ENCODE measurements around the gene CD99. TPM values are rescaled to one million over a fixed set of nuclear protein-coding genes. Genes with fewer than 3 reads are reported as not detected.
"Not testable (repeated sequence)": the region's sequence is repeated elsewhere in the genome, so short reads cannot be mapped to it uniquely, and the experiment has no call there.

CD99 gene
- total RNA-seq, 1 experiment from 2014 or later, result 409 TPM

DNA sequence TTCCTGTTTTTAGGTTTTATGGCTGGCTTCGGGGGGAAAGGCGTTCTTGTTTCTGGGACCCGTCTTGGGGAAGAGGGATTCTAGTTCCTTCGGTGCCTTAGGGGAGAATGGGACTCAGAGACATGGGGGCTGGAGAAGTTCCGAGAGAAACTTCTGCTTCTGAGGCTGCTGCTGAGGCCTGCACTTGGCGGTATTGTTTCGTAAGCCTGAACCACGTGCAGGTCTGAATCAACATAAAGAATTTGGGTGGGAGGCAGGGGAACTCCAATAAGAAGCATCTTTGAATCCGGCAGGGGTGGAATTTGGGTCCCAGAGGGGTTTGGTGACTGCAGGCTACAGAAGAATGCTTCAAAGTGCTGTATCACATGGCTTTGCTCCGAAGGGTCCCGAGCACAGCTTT is 75.8 kb downstream of the CD99 start:
- DNase-seq (ENCODE audit: extremely low read depth, low read depth), result no peak

DNA sequence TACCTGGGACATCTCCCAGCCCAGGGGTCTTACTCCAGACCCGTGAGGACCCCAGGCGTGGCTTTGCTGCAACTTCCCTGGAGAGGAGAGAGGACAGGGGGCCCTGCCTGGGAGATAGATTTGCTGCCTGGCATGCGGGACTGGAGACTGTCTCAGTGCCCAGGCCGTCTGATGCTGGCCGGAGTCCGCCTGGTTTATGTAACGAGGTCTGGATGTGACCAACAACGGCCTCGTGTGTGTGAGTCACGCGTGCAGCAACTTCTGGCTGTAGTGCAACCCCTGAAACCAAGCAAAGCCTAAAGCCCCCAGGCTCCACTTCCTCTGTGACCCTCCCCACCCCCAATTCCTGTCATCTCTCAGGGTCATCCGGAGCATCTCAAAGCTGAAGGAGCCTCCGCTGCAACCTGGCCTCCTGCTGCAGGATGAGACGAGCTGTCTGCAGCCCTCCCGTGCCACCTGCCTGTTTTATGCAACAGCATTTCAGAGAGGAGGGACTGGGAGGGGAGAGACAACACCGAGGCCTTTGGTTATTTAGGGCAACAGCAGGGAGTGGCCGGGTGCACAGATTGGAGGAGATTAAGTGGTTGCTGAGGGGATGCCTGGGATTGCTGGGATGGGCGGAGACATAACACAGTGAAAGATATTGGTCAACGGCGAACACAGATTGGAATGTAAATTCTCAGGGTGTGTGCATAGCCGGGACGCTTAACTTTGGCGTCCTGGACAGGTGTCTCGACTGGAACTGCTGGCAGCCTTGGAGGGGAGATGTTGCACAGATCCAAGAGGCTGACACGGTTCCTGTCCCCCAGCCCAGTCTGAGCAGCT is 76.7 kb downstream of the CD99 start:
- no peak for DNase-seq (ENCODE audit: extremely low read depth, low read depth)

DNA sequence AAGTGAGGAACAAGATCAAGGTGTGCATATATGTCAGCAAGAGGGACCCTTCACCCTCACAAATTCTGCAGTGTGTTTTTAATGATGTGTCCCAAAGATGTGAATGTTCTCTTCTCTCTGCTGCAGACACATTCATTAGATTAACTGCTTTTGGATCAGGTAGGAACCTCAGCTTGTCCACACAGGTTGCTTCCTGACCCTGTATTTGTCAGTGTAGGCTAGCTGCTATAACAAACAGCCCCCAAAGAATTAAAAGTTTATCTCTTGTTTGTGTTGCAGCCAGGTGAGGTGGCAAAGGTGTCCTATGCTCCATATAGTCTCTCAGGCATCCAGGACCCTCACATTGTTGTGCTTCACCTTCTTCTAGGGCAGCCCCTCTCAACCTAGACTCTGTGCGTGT is 78.5 kb downstream of the CD99 start:
- DNase-seq (ENCODE audit: extremely low read depth, low read depth), result no peak

DNA sequence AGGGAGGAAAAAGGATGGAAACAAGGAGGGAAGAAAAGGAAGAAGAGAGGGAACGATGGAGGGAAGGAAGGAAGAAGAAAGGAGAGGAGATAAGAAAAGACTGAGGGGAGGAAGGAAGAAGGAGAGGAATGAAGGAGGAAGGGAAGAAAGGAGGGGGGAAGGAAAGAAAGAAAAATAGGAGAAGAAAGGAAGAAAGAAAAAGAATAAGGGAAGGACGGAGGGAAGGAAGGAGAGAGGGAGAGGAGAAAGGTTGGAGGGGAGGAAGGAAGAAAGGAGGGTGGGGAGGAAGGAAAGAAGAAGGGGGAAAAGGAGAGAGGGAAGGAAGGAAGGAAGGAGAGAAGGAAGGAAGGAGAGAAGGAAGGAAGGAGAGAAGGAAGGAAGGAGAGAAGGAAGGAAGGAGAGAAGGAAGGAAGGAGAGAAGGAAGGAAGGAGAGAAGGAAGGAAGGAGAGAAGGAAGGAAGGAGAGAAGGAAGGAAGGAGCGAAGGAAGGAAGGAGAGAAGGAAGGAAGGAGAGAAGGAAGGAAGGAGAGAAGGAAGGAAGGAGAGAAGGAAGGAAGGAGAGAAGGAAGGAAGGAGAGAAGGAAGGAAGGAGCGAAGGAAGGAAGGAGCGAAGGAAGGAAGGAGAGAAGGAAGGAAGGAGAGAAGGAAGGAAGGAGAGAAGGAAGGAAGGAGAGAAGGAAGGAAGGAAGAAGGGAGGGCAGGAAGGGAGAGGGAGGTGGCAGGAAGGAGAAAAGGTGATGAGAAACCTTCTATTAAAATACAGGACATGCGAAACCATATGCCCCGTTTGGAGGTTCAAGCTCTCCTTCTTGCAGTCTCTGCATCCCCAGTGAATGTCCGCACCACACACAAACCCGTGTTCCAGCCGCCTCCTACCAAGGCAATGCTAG is 82.3 kb downstream of the CD99 start:
- not testable (repeated sequence) for DNase-seq (ENCODE audit: extremely low read depth, low read depth)

DNA sequence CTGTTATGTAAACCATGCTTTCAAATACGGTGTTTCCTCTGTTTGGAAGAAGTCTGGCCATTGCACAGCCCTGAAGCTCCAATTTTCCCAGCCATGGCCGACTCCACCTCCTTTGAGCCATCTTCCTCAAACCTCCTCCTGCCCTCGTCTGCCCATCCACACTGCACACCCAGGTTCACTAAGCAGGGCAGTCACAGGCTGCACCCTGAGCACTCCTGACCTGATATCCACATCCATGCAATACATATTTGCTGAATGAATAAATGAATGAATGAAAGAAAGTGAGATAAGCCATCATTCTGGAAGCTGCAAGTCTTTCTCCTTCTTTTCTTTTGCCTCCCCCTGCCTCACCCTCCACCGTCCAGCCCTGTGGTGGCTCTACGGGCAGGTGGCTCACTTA is 83.0 kb downstream of the CD99 start:
- DNase-seq (ENCODE audit: extremely low read depth, low read depth), result no peak

DNA sequence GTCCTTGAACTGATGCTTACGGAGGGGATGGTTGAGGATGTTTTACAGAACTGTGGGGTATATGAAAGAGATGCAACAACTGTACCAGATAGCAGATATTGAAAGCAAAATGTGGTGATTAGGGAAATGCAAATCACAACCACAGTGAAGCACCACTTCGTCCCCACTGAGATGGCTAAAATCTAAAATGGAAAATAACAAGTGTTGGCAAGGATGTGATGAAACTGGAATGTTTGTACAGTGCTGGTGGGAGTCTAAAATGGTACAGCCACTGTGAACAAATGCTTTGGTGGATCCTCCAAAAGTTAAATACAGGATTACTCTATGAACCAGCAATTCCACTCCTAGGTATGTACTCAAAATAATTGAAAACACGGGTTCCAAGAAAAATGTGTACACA is 83.7 kb downstream of the CD99 start:
- no peak for DNase-seq (ENCODE audit: extremely low read depth, low read depth)

DNA sequence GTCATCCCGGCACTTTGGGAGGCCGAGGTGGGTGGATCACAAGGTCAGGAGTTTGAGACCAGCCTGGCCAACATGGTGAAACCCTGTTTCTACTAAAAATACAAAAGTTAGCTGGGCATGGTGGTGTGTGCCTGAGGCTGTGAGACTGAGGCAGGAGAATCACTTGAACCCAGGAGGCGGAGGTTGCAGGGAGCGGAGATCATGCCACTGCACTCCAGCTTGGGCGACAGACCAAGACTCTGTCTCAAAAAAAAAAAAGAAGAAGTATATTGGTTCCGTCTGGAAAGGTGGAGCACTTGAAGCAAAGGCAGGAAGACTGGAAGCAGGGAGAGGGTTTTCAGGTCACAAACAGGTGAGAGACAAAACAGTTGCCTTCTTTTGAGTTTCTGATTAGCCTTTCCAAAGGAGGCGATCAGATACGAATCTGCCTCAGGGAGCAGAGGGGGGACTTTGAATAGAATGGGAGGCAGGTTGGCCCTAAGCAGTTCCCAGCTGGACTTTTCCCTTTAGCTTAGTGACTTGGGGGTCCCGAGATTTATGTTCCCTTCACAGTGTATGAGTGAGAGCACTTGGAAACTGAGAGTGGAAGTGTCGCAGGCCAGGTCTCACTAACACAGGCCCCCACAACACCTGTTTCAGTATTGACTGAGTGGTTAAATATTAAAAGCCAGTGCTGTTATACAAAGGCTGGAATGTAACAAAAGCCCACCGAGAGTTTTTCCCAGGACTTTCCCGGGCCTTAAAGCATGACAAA is 89.6 kb downstream of the CD99 start:
- not testable (repeated sequence) for DNase-seq (ENCODE audit: extremely low read depth, low read depth)

DNA sequence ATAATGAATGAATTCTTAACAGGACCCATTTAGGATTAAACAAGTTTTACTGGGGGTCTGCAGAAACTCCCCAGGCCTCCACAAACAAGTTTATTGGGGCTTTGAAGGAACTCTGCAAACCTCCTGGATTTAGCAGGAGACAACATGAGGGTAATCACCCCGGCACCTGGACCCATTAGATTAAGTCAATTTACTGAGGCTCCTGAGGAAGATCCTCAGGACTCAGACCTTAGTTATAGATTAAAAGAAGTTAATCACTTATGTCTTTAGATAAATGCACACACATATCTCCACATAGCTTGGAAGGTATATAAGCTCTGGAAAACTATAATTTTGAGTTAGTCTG is 90.1 kb downstream of the CD99 start:
- no peak for DNase-seq (ENCODE audit: extremely low read depth, low read depth)

DNA sequence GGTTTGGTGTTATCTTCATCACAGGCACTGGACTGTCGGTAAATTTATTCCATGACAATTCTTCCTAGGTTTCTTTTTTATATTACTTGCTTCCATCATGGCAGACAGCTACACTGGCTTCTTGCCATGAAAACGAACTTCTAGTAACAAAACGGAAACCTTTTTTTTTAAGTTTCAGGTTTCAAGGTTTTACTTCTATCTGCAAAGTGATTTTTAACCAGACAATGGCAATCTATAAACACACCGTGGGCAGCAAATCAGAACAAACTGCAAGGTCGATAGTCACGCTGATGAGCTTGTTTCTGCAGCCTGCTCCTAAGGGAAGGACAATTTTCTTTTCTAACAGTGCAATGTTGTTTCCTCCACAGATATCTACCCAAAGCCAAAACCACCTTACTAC is 90.6 kb downstream of the CD99 start:
- DNase-seq (ENCODE audit: extremely low read depth, low read depth), result no peak

DNA sequence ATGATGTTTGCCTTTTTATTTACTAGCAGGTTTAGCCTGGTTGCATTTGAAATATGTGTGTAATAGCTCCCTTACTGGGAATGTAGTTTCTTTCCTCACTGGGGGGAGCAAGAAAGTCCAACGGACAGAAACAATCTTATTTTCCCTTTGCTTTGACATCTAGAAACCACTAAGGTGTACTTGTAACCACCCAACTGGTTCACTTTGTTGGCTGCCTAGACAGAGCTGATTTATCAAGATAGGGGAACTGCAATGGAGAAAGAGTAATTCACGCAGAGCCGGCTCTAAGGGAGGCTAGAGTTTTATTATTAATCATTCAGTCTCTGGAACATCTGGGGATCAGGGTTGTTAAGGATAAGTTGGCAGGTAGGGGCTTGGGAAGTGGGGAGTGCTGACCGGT is 91.1 kb downstream of the CD99 start:
- DNase-seq (ENCODE audit: extremely low read depth, low read depth), result no peak

DNA sequence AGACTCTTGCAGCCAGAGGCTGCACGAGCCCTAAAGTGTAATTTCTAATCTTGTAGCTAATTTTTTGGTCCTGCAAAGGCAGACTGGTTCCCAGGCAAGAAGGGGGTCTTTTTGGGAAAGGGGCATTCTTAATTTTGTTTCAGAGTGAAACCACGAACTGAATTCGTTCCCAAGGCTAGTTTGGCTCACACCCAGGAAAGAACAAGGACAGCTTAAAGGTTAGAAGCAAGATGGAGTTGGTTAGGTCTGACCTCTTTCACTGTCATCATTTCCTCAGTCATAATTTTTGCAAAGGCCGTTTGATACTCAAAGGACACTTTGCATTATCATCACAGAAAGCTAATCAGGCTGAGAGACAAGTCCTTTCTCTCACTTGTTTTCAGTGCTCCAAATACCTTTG is 91.7 kb downstream of the CD99 start:
- no peak for DNase-seq (ENCODE audit: extremely low read depth, low read depth)

DNA sequence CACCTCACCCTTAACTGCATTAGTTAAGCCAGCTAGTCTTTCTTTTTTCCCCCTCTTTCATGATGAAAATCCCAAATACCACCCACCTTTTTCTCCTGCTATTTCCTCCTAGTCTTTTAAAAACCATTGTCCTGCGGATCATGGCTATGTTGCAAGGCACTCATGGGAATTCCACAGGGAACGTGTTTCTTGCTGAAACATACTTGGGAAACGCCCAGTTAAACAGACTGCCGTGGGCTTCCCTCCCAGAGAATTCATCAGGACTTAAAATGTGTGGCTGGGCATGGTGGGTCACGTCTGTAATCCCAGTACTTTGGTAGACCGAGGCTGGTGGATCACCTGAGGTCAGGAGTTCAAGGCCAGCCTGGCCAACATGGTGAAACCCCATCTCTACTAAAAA is 92.9 kb downstream of the CD99 start:
- DNase-seq (ENCODE audit: extremely low read depth, low read depth), result no peak

DNA sequence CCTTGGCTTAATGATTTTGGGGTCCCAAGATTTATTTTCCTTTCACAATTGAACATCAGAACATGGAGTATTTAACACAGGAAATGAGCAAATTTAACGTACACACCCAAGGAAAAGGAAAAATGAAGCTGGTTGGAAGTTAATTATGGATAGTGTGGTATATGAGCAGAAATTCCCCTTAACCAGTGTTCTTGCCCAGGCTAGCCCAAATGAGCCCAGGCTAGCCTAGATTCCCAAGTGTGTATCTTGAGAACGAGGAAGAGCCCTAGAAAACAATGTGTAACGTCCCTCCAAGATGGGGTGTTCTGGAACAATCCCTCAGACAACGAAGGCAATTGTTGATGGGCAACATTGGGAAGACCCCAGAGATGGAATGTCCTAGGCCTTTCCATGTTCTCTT is 94.4 kb downstream of the CD99 start:
- no peak for DNase-seq (ENCODE audit: extremely low read depth, low read depth)

DNA sequence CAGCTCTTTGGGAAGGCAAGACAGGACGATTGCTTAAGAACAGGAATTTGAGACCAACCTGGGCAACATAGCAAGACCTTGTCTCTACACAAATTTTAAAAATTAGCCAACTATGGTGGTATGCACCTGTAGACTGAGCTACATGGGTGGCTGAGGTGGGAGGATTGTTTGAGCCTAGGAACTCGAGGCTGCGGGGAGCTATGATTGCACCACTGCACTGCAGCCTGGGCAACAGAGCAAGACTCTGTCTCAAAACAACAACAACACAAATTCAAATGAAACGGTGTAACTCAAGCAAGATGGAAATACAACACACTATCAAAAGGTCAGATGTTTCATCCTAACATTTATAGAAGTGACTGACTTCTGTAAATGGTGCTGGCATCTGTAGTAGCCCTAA is 97.9 kb downstream of the CD99 start:
- no peak for DNase-seq (ENCODE audit: extremely low read depth, low read depth)

DNA sequence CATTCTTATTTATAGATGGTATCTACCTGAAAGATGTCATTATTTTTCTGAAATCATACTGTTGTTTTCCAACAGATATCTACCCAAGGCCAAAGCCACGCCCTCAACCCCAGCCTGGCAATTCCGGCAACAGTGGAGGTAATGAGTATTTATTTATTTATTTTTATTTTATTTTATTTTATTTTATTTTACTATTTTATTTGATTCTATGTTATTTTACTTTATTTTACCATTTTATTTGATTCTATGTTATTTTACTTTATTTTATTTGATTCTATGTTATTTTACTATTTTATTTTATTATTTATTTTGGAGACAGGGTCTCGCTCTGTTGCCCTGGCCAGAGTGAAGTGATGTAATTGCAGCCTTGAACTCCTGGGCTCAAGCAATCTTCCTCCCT is 98.5 kb downstream of the CD99 start:
- no peak for DNase-seq (ENCODE audit: extremely low read depth, low read depth)

Other genes with a start within 250 kb of the CD99 start
- 24.7 and 28.7 TPM in 2 replicates for gene DHRSX, start 190.3 kb upstream of the CD99 start, total RNA-seq (2014; rRNA removed; shearing (Covaris generic))
- 36.9 and 37.4 TPM in 2 replicates for gene ZBED1, start 190.3 kb upstream of the CD99 start, total RNA-seq (2014; rRNA removed; shearing (Covaris generic))
- gene XG, start 60.7 kb downstream of the CD99 start, total RNA-seq (2014; rRNA removed; shearing (Covaris generic)), result not detected in 2 replicates
- gene GYG2, start 137.6 kb downstream of the CD99 start, total RNA-seq (2014; rRNA removed; shearing (Covaris generic)), result 6.8 and 9.7 TPM in 2 replicates
- gene ARSD, start 238.0 kb downstream of the CD99 start, total RNA-seq (2014; rRNA removed; shearing (Covaris generic)), result 15.5 and 17.9 TPM in 2 replicates

All from NCI-H460 (cell line).